AG10803 (cell line): Measurements from ENCODE around the gene PHF12.
A peak's percentile ranks its signal among the peaks of the same experiment; 100 is the strongest.

Source experiments
- DNase-seq: peaks from one replicate; pipeline ENCODE4 v3.0.0; 2010; ENCODE audit warnings: low read depth
- H3K4me3 ChIP-seq: 2 replicates; pipeline ENCODE4 v1.5.1; 2011; ENCODE audit warnings: mild to moderate bottlenecking, low read length, control low read depth
- CTCF ChIP-seq: conservative IDR thresholded peaks from 2 replicates; pipeline ENCODE4 v1.5.1; 2011; ENCODE audit warnings: mild to moderate bottlenecking, low read length, control low read depth, inconsistent platforms

PHF12 gene

GRCh38 chr17:28975031-28975430, 23.7 kb upstream of the PHF12 start:
- no peak overlapping the region for H3K4me3 ChIP-seq
- TF ChIP-seq CTCF = no peak
- no peak for DNase-seq

GRCh38 chr17:28974451-28974850, 23.1 kb upstream of the PHF12 start:
- DNase-seq = no peak
- no peak for TF ChIP-seq CTCF
- H3K4me3 ChIP-seq = no peak overlapping the region

- peak; percentile 75 for DNase-seq
- H3K4me3 ChIP-seq = no peak overlapping the region
- no peak; the same call in 1 of the 2 replicates for TF ChIP-seq CTCF
Observed at GRCh38 chr17:28973425-28973824, 22.1 kb upstream of the PHF12 start.

GRCh38 chr17:28972437-28972836, 21.1 kb upstream of the PHF12 start:
- TF ChIP-seq CTCF = no peak
- H3K4me3 ChIP-seq = no peak overlapping the region
- DNase-seq = peak; percentile 71

GRCh38 chr17:28970879-28971278, 19.6 kb upstream of the PHF12 start:
- DNase-seq = no peak
- no peak overlapping the region for H3K4me3 ChIP-seq
- no peak for TF ChIP-seq CTCF

GRCh38 chr17:28969706-28970393, 18.5 kb upstream of the PHF12 start:
- DNase-seq = no peak
- no peak for TF ChIP-seq CTCF
- no peak overlapping the region for H3K4me3 ChIP-seq

GRCh38 chr17:28968914-28969295, 17.6 kb upstream of the PHF12 start:
- no peak for TF ChIP-seq CTCF
- no peak overlapping the region for H3K4me3 ChIP-seq
- no peak for DNase-seq
